HepG2 (cell line): ENCODE measurements around the gene B4GALT4. TPM values are rescaled to one million over a fixed set of nuclear protein-coding genes. Genes with fewer than 3 reads are reported as not detected.

Experiments
- ATAC-seq: fragments of 200-7000 bp; cut with Tn5 transposase; 3 replicates; pipeline ENCODE4 v1.9.1; 2020; ENCODE audit warnings: mild to moderate bottlenecking, moderate library complexity
- BruUV-seq: library from RNA; stranded (reverse); fragments of 400-500 nt; replicated peaks from 2 replicates; lab custom pipeline; 2021; lab: Mats Ljungman, UMichigan
- CTCF ChIA-PET: fragments of 300-600 bp; formaldehyde crosslinking; extraction: SDS; loops from one replicate; lab custom pipeline; 2021; ENCODE audit warnings: low total read pairs, inconsistent platforms, low intra/inter-chr PET ratio; lab: Yijun Ruan, JAX
- POLR2A ChIA-PET: fragments of 350-600 bp; sonication (Branson Sonifier 250); formaldehyde crosslinking; loops from one replicate; lab custom pipeline; 2020; ENCODE audit warnings: antibody characterized with exemption, inconsistent platforms; lab: Yijun Ruan, JAX
- DNase-seq: peaks from one replicate; pipeline ENCODE4 v3.0.0-alpha.2; 2015; ENCODE audit warnings: low spot score
- FAIRE-seq: peaks from 3 replicates; lab custom pipeline; 2011; peaks lifted over from hg19 to GRCh38; lab: Jason Lieb, UNC
- H2AFZ ChIP-seq: one replicate; pipeline ENCODE4 v1.6.1; 2011; ENCODE audit warnings: low read length, inconsistent platforms
- H3K27ac ChIP-seq: fragments of 300-600 bp; 3 replicates; pipeline ENCODE4 v1.8.0; 2011; ENCODE audit warnings: mixed run types, mild to moderate bottlenecking, mixed read lengths, low read length, inconsistent platforms; ENCODE audit not compliant: insufficient read depth; ENCODE audit errors: extremely low read length
- H3K27me3 ChIP-seq, 2 experiments: fragments of 200-600 bp in 1 of 2; 2 replicates in 1 of 2; 3 replicates in 1 of 2; pipeline versions ENCODE4 v1.6.0 to v1.8.0; 2011; ENCODE audit warnings: low read length in 2 of 2, mild to moderate bottlenecking in 2 of 2, moderate library complexity in 2 of 2, inconsistent platforms in 1 of 2; ENCODE audit not compliant: insufficient read depth in 2 of 2, control insufficient read depth in 1 of 2
- H3K36me3 ChIP-seq, 2 experiments: fragments of 200-600 bp in 1 of 2; replicated peaks in 1 of 2; 2 replicates in 1 of 2; 3 replicates in 1 of 2; pipeline versions ENCODE4 v1.5.1 to v1.8.0; 2011; ENCODE audit warnings: low read length in 2 of 2, inconsistent platforms in 1 of 2; ENCODE audit not compliant: insufficient read depth in 2 of 2, control insufficient read depth in 1 of 2
- H3K4me1 ChIP-seq: 2 replicates; pipeline ENCODE4 v1.5.1; 2012; ENCODE audit warnings: low read length, inconsistent platforms; ENCODE audit not compliant: insufficient read depth
- H3K4me2 ChIP-seq: 2 replicates; pipeline ENCODE4 v1.6.0; 2011; ENCODE audit warnings: low read depth, low read length, inconsistent platforms
- H3K4me3 ChIP-seq, 3 experiments: fragments of 200-600 bp in 1 of 3; sonication (generic), shearing (Covaris generic) in 1 of 3; replicated peaks in 1 of 3; 2 replicates each; pipeline ENCODE4 v1.5.1; 2011 to 2016; ENCODE audit warnings: low read length in 3 of 3, inconsistent platforms in 2 of 3, low read depth in 2 of 3, mild to moderate bottlenecking in 2 of 3, control low read depth in 1 of 3, mixed read lengths in 1 of 3; ENCODE audit not compliant: insufficient read depth in 1 of 3
- H3K79me2 ChIP-seq: one replicate; pipeline ENCODE4 v1.6.1; 2011; ENCODE audit warnings: low read length, inconsistent platforms; ENCODE audit not compliant: insufficient read depth
- H3K9ac ChIP-seq: 2 replicates; pipeline ENCODE4 v1.6.0; 2011; ENCODE audit warnings: mild to moderate bottlenecking, low read depth, low read length, inconsistent platforms; ENCODE audit not compliant: insufficient read depth
- H3K9me3 ChIP-seq: 2 replicates; pipeline ENCODE4 v1.5.1; 2012; ENCODE audit warnings: mild to moderate bottlenecking, low read length
- H4K20me1 ChIP-seq: 2 replicates; pipeline ENCODE4 v1.6.0; 2011; ENCODE audit warnings: inconsistent platforms, mild to moderate bottlenecking, low read length, moderate library complexity; ENCODE audit not compliant: insufficient read depth
- CCDC6 ChIP-seq: sonication (generic); formaldehyde crosslinking; IDR thresholded peaks from 2 replicates; pipeline ENCODE4 v1.8.1; 2022; ENCODE audit warnings: mild to moderate bottlenecking, missing genetic modification reagents, moderate library complexity
- GPBP1L1 ChIP-seq: sonication (generic); formaldehyde crosslinking; IDR thresholded peaks from 2 replicates; pipeline ENCODE4 v1.5.0; 2020; ENCODE audit warnings: mild to moderate bottlenecking, missing genetic modification reagents
- KDM3A ChIP-seq: IDR thresholded peaks from 2 replicates; pipeline ENCODE4 v1.6.1; 2018; ENCODE audit warnings: low read depth, missing compliant biosample characterization
- KDM4B ChIP-seq: sonication (generic); formaldehyde crosslinking; IDR thresholded peaks from 2 replicates; pipeline ENCODE4 v1.4.0; 2020; ENCODE audit warnings: missing genetic modification reagents
- MIER3 ChIP-seq: IDR thresholded peaks from 2 replicates; pipeline ENCODE4 v1.6.1; 2016; ENCODE audit warnings: missing compliant biosample characterization, borderline replicate concordance
- PHB2 ChIP-seq: fragments of 450-650 bp; IDR thresholded peaks from 2 replicates; pipeline ENCODE4 v1.6.1; 2018; ENCODE audit not compliant: partially characterized antibody
- PPARG ChIP-seq: conservative IDR thresholded peaks from 2 replicates; pipeline ENCODE4 v1.6.1; 2016; ENCODE audit warnings: missing biosample characterization, missing genetic modification reagents
- SYNCRIP ChIP-seq: fragments of 200-400 bp; formaldehyde crosslinking; IDR thresholded peaks from 2 replicates; pipeline ENCODE4 v1.6.1; 2018; ENCODE audit warnings: mild to moderate bottlenecking, low read depth, low read length; ENCODE audit not compliant: insufficient read depth
- TBL1XR1 ChIP-seq: fragments of 150-350 bp; IDR thresholded peaks from 2 replicates; pipeline ENCODE4 v1.6.1; 2014; ENCODE audit warnings: borderline replicate concordance, low read length; ENCODE audit not compliant: partially characterized antibody
- THAP11 ChIP-seq: IDR thresholded peaks from 2 replicates; pipeline ENCODE4 v1.6.1; 2016; ENCODE audit warnings: missing biosample characterization, missing genetic modification reagents
- WIZ ChIP-seq: sonication (generic); formaldehyde crosslinking; IDR thresholded peaks from 2 replicates; pipeline ENCODE4 v1.5.1; 2020; ENCODE audit warnings: mild to moderate bottlenecking, missing genetic modification reagents
- ZBTB8A ChIP-seq: sonication (generic); formaldehyde crosslinking; IDR thresholded peaks from 2 replicates; pipeline ENCODE4 v1.4.0; 2020; ENCODE audit warnings: mild to moderate bottlenecking, low read depth, missing genetic modification reagents, borderline replicate concordance
- ZEB1 ChIP-seq: IDR thresholded peaks from 2 replicates; pipeline ENCODE4 v1.6.1; 2012; ENCODE audit warnings: mild to moderate bottlenecking, low read depth, inconsistent platforms; ENCODE audit not compliant: insufficient replicate concordance
- WGBS: methylation state at CpG from one replicate; pipeline ENCODE4 v1.1.6; 2017; ENCODE audit warnings: low lambda C conversion rate; 5-methylcytosine and 5-hydroxymethylcytosine counted together
- in situ Hi-C: cut with HindIII; loops from 2 replicates; pipeline ENCODE4 v1.10.0; 2017; ENCODE audit warnings: low pct_unique_long_range_greater_than_20kb; ENCODE audit not compliant: extremely low pct_ligation_motif_present
- intact Hi-C: fragments of 100-400 bp; cut with micrococcal nuclease; formaldehyde crosslinking; loops from one replicate; pipeline ENCODE4 v1.10.0; 2022; ENCODE audit not compliant: unreplicated experiment
- polyA plus RNA-seq, 8 experiments: library from polyadenylated mRNA; depleted of rRNA in 3 of 8; stranded (reverse) in 7 of 8; unstranded in 1 of 8; fragments of >200 nt; fragmentation: Illumina TruSeq in 4 of 8; extraction: Trizol in 4 of 8; gene quantifications; 2 replicates each; pipeline versions ENCODE4 v1.2.1 to v1.2.3, GENCODE V29; 2011 to 2016; ENCODE audit warnings: low read depth in 4 of 8, missing spikeins in 1 of 8, mixed read lengths in 1 of 8; ENCODE audit not compliant: insufficient read depth in 1 of 8
- total RNA-seq, 5 experiments: library from RNA; depleted of rRNA; stranded (reverse); fragments of >200 nt; fragmentation: Illumina TruSeq; extraction: Trizol; gene quantifications; 2 replicates each; pipeline ENCODE4 v1.2.3, GENCODE V29; 2016; ENCODE audit warnings: low read depth in 1 of 5
- TF ChIP-seq, protein P1 (sequence below): sonication (generic); formaldehyde crosslinking; IDR thresholded peaks from 2 replicates; pipeline ENCODE4 v1.5.1; 2020; ENCODE audit warnings: missing genetic modification reagents, mild to moderate bottlenecking, borderline replicate concordance

B4GALT4 gene
- total and polyA plus RNA-seq, 2 of the 13 experiments (the other 11 are each of a cell fraction or from before 2014, with no cell fraction given): 16.9 to 29.0 TPM

- no peak overlapping the region for H3K4me2 ChIP-seq
- H3K9me3 ChIP-seq: no peaks in the 10 kb centered on the region
- no peaks in the 10 kb centered on the region for H4K20me1 ChIP-seq
- FAIRE-seq (no peak), ATAC-seq (no peak)
- H3K36me3 ChIP-seq: no peaks in the 10 kb centered on the region
- H3K27ac ChIP-seq: no peak overlapping the region
- H3K9ac ChIP-seq: no peak overlapping the region
- no peak overlapping the region for H3K4me3 ChIP-seq
- H2AFZ ChIP-seq: no peak overlapping the region
- TF ChIP-seq MIER3 (CRISPR knock-in tag) (no peak), THAP11 (no peak), ZBTB8A (CRISPR knock-in tag) (no peak), TBL1XR1 (no peak), GPBP1L1 (CRISPR knock-in tag) (no peak), KDM3A (CRISPR knock-in tag) (no peak), CCDC6 (CRISPR knock-in tag) (no peak), SYNCRIP (no peak), WIZ (CRISPR knock-in tag) (no peak), PHB2 (no peak), PPARG (CRISPR knock-in tag) (no peak), KDM4B (no peak), ZEB1 (no peak)
- TF ChIP-seq, protein P1, sequence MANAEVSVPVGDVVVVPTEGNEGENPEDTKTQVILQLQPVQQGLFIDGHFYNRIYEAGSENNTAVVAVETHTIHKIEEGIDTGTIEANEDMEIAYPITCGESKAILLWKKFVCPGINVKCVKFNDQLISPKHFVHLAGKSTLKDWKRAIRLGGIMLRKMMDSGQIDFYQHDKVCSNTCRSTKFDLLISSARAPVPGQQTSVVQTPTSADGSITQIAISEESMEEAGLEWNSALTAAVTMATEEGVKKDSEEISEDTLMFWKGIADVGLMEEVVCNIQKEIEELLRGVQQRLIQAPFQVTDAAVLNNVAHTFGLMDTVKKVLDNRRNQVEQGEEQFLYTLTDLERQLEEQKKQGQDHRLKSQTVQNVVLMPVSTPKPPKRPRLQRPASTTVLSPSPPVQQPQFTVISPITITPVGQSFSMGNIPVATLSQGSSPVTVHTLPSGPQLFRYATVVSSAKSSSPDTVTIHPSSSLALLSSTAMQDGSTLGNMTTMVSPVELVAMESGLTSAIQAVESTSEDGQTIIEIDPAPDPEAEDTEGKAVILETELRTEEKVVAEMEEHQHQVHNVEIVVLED (CRISPR knock-in tag): no peak
- TF ChIP-seq, all 625 proteins: peak for 0
- in situ Hi-C loops: no loop called here
- DNase-seq: no peak
- Histone ChIP-seq H3K27me3 (peaks cover 0 to 23% of the 10 kb centered on the region in 2 experiments; a peak in 2 of 5 replicates), H3K4me1 (peaks cover 16% of the 10 kb centered on the region), H3K79me2 (no peaks in the 10 kb centered on the region)
- no TSS peak for BruUV-seq
- intact Hi-C loops: no loop called here
- POLR2A ChIA-PET: no interaction called here
- no CpG with 5 or more reads among the region's 3 CpGs for WGBS
- CTCF ChIA-PET: no interaction called here
Measured at GRCh38 chr3:119288669-119289403, 48.2 kb upstream of the B4GALT4 start.
